Fibroblast of skin of scalp (primary cell): ENCODE measurements around the gene AURKAIP1.

Experiments
- DNase-seq: peaks from one replicate; pipeline ENCODE4 v3.0.0-alpha.2; 2013

AURKAIP1 gene

DNA sequence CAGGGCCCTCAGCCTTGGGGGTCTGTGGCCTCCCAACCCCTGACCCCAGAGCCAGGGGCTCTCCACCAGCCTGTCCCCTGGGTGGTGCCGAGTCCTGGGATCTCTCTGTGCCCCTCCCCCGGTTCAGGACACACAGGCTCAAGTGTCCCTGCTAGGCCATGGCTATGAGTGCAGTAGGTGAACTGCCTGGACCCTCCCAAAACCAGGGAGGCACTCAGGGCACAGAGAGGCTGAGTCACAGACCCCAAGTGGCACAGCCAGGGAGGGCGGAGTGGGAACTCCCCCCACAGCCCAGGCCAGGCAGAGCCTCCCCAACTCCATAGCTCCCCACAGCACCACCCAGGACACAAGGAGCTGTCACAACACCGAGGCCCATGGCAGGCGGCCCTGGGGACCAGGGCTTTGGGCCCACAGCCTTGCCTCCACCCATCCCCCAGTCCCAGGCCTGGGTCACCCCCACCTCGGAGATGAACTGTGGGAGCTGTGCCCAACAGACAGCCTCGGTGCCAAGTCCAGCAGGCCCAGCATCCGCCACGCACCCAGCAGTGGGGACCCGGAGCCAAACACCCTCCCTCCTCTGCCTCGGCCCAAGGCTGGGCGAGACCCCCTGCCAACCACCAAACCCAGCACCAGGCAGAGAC is 29.0 kb downstream of the AURKAIP1 start:
- DNase-seq = no peak

DNA sequence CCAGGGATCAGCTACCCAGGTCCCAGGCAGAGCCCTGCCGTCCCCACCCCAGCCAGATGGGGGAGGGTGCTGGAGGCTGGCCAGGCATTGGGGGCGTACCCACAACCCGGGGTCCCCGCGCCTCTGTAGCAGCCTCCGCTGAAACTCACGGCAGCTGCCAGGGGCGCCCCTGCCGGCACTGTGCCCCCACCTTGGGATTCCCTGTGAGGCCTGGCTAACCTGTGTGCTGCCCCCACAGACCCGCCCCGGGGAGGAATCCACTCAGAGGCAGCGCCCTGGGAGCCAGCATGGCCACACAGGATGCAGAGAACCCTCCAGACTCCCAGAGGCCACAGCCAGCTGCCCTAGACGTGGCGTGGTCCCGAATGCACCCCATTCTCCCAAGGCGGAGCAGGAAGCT is 29.6 kb downstream of the AURKAIP1 start:
- DNase-seq = no peak

DNA sequence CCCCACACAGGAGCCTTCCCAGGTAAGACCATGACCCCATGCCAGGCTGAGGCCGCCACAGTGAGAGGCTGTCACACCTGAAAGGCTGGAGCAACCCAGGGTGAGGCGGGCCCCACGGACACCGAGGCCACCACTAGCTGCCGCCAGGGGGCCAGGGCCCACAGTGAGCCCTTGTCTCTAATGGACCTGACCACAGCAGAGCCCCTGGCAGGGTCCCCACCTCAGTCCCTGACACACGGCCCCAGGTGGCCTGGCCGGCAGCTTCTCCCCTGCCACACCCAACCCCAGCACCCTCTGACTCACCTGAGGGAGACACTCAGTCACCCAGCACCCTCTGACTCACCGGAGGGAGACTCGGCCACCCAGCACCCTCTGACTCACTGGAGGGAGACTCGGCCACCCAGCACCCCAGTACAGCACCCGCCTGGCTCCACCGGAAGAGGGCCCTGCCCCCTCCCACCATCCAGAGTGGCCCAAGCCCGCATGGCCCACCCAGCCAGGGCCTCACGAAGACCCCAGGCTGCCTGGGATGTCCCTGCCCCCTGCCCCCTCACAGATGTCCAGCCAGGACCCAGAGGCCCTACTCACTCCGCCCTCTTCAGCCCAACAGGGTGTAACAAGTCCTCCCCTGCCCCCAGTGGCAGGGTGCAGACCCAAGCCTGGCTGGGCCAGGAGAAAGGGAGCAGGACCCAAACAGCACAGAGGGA is 30.2 kb downstream of the AURKAIP1 start:
- peak; percentile 58 for DNase-seq

DNA sequence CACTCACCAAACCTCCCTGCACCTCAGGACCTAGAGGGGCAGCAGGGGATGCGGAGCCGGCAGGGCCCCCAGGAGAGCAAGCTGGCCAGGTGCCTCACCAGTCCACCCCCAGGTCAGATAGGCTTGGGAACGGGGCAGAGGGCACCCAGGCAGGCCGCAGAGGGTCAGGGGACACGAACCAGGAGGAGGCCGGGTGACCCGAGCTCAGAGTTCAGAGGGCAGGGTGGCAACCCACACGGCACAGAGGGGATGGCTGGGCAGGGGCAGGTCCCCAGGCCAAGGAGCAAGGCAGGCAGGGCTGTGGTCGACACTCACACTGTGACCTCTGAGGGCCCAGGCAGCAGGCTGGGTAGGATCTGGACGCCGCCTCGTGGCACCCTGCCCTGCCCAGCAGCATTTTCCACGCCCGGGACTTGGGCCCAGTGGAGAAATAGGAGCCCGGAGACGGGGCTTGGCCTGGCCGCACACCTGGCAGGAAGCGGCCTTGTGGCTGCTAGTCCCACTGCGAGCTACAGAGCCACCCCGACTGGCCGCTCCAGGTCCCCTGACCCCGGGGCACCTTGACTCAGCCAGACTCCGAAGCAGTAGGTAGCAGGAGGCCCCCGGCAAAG is 31.1 kb downstream of the AURKAIP1 start:
- DNase-seq = no peak

DNA sequence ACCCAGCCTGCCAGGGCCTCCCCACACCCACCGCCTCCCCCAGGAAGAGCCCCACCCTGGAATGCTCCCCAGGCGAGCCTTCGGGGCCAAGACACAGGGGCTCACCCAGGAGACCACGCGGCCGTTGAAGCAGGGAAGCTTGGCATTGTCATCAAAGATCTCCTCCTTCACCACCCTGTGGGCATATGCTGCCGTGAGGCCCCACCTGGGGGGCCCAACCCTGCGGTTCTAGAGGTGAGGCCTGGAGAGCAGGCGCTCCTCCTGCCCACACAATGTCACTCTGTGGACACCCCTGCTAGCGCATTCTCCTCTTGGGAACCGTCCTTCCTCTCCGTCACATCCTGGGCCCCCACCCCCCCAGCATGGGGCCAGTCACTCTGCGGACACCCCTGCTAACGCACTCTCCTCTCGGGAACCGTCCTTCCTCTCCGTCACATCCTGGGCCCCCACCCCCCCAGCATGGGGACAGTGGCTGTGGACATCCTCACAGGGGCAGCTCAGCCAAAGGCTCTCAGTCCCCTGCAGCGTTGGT is 32.4 kb downstream of the AURKAIP1 start:
- DNase-seq = no peak

DNA sequence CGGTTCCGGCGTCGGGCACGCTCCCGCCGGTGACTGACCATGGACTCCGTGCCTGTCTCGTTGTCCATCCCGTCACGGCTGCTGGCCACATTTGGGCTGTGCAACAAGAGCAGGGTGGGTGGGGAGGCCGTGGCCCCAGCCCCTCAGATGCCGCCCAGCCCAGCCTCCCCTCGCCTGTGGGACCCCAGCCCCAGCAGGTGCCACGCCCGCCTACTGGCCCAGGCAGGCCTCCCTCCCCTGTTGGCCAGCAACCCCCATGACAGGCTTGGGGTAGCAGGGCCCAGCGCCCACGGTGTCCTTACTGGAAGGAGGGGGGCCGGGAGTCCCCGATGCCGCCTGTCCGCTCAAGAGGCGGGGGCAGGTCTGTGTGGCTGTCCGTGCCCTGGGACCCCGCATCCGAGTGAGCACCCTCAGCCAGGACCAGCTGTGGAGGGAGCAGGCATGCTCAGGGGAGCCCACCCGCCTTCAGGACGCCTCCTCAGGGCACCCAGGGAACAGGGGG is 32.9 kb downstream of the AURKAIP1 start:
- DNase-seq = no peak

DNA sequence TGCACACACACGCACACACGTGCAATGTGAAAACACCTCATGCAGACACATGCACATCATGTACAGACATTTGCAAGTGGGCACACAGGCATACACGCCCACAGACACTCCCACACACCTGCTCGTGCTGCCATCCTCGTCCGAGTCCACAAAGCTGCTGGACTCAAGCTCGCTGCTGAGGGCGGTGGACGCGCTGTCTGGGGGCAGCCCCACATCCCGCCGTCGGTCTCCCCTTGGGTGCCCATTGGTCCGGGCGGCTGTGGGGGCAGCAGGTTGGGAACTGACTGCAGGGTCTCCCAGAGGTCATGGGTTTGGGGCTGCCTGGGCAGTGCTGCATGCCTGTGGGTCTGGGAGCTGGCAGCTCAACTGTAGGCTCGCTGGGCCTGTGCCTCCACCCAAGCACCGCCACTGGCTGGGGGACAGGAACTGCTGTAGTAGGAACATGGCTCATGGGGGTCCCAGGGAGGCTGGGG is 33.4 kb downstream of the AURKAIP1 start:
- DNase-seq = no peak

DNA sequence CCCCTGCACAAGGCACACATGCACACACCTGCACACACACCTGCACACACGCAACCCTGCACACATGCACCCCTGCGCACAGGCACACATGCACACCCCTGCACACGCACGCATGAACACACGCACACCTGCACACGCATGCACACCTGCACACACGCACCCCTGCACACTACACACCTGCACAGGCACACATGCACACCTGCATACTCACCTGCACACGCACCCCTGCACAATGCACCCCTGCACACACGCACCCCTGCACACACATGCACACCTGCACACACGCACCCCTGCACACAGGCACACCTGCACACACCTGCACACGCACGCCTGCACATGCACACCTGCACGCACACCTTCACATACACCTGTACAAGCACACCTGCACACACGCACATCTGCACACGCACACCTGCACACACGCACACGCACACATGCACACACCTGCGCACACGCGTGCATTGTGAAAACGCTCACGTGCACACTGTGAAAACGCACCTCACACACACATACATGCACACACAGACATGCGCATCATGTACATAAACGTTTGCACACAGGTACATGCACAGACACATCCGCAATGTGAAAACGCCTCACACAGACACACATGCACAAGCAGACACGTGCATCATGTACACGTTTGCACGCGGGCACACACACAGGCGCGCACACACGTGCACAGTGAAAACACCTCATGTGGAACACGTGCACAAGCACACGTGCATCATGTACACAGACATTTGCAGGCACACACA is 34.0 kb downstream of the AURKAIP1 start:
- DNase-seq = no peak

DNA sequence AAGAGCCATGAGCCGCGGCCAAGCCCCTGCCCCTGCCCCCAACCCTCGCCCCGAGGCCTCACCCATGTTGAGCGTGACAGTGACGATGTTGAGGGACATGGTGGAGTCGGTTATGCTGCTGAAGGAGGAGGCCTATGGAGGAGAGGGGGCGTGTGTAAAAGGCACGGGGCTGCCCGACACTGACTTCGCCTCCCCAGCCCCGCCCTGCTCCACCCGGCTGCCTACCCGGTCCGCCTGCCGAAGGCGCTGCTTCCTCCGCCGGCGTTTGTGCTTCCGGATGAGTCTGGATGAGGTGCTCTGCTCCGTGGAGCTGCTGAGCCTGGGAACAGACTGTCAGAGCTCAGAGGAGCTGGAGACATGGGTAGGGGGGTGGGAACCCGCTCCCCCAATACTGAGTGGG is 34.8 kb downstream of the AURKAIP1 start:
- DNase-seq = no peak

DNA sequence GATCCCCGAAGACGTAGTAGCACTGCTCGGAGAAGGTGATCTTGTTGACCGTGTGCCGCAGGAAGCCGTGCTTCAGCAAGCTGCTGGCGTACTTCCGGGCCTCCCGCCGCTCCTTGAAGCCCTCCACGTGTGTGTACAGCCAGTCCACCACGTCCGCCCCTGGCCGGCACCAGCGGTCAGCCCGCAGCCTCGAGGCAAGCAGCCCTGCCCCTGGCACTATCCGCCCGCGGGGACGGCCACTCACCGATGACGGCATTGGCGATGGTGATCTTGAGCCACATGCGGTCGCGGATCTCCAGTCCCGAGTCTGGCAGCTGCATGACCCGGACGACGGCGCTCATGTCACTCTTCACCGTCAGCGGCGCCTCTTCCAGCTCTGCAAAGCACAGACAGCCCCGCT is 36.7 kb downstream of the AURKAIP1 start:
- DNase-seq = no peak

DNA sequence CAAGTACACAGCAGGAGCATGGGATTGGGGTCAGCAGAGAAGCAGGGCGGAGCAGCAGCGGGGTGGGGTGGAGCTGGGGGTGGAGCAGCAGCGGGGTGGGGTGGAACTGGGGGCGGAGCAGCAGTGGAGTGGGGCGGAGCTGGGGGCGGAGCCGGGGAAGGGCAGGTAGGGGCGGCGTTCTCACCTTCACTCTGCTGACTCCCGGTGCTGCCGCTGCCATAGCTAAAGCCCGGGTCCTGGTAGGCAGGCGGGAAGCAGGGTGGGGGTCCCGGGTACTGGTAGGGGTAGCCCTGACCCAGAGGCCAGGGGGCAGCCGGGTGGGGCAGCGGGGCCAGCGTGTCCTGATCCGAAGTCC is 37.2 kb downstream of the AURKAIP1 start:
- no peak for DNase-seq

DNA sequence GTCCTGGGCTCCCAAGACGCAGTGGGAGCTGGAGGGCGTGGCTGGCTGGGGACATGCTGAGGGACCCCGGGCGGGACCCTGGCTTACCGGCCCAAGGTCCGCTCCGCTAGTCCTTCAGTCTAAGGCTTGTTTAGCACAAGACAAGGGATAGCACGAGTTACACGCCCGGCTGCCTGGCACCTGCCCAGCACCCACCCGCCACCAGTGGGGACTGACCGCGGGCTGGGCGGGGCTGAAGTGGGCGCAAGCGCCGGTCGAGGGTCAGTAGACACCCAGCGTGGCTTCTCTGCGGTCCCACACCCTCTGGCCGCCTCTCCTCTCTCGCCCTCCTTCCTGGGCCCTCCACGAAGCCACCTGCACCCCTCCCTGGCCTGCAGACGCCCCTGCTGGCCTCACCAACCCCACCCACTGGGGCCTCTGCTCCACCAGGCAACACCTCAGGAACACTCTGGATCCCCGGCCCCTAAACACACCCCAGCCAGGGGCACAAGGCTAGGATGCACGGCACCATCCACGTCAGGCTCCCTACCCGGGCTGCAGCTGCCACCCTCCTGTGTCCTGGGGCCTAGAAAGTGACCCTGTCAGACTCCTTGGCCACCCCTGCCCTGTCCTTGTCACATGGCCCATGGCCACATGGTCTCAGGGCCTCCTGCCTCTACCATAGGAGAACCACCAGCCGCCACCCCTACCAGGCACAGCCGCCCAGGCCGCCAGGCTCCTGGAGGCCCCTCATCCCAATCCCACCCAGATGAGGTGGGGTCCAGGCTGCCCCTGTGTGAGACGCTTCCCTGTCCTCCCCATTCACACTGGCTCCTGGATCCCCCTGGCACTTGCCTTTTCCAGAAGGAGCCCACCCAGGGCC is 37.8 kb downstream of the AURKAIP1 start:
- no peak for DNase-seq

DNA sequence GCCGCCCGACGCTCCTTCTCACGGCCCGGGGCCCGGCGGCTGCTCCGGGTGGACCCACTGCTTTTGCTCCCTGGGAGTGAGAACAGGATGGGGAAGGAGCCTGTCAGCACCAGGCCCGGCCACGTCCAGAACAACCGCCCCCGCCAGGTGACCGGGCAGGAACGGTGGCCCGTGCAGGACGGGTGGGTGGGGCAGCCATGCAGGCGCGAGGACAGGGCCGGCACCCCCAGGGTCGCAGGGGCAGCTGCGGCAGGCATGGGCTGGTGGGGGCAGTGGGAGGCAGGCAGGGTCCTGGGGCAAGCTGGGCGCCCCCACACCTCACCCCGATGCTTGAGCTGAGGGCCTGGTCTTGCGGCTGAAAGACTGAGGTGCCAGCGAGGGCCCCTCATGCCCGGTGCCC is 38.6 kb downstream of the AURKAIP1 start:
- no peak for DNase-seq

DNA sequence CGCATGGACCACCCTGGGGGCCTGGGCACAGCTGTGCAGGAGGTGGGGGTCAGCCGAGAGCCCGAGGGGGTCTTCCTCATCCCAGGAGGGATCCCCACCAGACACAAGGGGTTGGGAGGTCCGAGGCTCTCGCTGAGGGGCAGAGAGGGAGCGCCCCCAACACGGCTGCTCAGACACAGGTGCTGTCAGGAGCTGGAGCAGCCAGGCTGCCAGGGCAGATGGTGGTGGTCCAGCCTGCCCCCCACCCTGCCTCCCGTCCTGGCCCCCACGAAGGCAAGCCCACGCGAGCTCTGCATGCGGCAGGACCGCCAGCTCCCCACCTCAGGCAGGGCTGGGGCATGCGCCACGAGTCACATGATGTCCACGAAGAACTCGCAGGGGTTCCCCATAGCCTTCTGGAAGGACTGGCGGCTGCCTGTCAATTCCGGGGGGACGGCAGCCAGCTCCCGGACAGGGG is 39.2 kb downstream of the AURKAIP1 start:
- no peak for DNase-seq

DNA sequence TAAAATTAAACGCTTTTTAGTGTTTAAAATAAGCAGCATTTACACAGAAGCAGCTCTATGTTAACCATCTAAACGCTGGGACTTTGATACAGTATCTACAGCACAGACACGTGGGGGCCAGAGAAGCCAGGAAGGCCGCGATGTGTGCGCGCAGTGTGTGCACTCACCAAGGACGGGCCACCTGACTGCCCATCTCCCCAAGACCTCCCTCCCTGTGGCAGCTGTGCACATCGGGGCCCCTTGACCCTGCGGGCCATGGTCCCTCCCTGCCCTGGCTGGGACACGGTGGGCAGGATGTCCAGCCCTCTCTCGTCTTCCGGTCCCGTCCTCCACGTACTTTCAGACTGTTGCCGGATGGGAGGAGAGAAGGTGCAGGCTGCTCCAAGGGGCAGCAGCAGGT is 39.7 kb downstream of the AURKAIP1 start:
- DNase-seq = no peak

DNA sequence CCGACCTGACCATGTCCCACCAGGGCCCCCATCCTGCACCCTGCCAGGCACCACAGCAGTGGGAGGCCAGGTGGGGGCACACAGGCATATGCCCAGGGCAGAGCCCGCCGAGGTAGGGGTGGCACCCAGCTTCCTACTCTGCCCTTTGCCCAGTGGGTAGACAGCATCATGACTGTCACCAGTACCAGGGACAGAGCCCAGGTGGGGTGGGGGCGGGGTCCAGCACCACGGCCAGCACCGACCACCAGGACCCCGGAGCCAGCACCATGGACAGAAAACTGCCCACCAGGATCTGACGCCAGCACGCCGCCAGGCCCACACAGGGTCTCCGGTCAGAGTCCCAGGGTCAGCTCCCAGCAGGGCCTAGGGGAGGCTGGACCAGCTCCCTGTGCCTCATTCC is 40.2 kb downstream of the AURKAIP1 start:
- DNase-seq = no peak

DNA sequence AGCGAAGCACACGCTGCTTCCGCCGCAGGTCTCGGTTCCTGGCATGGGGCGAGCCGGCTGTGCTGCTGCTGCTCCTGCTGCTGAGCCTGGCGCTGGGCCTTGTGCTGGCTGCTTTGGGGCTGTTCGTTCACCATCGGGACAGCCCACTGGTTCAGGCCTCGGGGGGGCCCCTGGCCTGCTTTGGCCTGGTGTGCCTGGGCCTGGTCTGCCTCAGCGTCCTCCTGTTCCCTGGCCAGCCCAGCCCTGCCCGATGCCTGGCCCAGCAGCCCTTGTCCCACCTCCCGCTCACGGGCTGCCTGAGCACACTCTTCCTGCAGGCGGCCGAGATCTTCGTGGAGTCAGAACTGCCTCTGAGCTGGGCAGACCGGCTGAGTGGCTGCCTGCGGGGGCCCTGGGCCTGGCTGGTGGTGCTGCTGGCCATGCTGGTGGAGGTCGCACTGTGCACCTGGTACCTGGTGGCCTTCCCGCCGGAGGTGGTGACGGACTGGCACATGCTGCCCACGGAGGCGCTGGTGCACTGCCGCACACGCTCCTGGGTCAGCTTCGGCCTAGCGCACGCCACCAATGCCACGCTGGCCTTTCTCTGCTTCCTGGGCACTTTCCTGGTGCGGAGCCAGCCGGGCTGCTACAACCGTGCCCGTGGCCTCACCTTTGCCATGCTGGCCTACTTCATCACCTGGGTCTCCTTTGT is 41.3 kb downstream of the AURKAIP1 start:
- no peak for DNase-seq

DNA sequence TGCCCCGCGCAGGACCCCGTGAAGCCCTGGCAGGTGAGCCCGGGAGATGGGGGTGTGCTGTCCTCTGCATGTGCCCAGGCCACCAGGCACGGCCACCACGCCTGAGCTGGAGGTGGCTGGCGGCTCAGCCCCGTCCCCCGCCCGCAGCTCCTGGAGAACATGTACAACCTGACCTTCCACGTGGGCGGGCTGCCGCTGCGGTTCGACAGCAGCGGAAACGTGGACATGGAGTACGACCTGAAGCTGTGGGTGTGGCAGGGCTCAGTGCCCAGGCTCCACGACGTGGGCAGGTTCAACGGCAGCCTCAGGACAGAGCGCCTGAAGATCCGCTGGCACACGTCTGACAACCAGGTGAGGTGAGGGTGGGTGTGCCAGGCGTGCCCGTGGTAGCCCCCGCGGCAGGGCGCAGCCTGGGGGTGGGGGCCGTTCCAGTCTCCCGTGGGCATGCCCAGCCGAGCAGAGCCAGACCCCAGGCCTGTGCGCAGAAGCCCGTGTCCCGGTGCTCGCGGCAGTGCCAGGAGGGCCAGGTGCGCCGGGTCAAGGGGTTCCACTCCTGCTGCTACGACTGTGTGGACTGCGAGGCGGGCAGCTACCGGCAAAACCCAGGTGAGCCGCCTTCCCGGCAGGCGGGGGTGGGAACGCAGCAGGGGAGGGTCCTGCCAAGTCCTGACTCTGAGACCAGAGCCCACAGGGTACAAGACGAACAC is 42.1 kb downstream of the AURKAIP1 start:
- DNase-seq = no peak

DNA sequence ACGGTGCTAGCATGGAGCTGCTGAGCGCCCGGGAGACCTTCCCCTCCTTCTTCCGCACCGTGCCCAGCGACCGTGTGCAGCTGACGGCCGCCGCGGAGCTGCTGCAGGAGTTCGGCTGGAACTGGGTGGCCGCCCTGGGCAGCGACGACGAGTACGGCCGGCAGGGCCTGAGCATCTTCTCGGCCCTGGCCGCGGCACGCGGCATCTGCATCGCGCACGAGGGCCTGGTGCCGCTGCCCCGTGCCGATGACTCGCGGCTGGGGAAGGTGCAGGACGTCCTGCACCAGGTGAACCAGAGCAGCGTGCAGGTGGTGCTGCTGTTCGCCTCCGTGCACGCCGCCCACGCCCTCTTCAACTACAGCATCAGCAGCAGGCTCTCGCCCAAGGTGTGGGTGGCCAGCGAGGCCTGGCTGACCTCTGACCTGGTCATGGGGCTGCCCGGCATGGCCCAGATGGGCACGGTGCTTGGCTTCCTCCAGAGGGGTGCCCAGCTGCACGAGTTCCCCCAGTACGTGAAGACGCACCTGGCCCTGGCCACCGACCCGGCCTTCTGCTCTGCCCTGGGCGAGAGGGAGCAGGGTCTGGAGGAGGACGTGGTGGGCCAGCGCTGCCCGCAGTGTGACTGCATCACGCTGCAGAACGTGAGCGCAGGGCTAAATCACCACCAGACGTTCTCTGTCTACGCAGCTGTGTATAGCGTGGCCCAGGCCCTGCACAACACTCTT is 42.8 kb downstream of the AURKAIP1 start:
- no peak for DNase-seq
